Endothelial cell (in vitro differentiated cells): ENCODE data around the gene SMIM9. TPM values are rescaled to one million over a fixed set of nuclear protein-coding genes. Genes with fewer than 3 reads are reported as not detected.

ENCODE experiments used
- DNase-seq: peaks from one replicate; pipeline ENCODE4 v3.0.0; 2021; ENCODE audit warnings: low spot score
- H3K27ac Mint-ChIP-seq: one replicate; pipeline ENCODE4 v1.8.0; 2021; ENCODE audit warnings: mixed read lengths, inconsistent platforms; ENCODE audit not compliant: unreplicated experiment
- H3K27me3 Mint-ChIP-seq: one replicate; pipeline ENCODE4 v1.8.0; 2021; ENCODE audit warnings: mild to moderate bottlenecking, moderate library complexity, mixed read lengths, inconsistent platforms; ENCODE audit not compliant: unreplicated experiment
- H3K36me3 Mint-ChIP-seq: one replicate; pipeline ENCODE4 v1.8.0; 2021; ENCODE audit warnings: mild to moderate bottlenecking, low read depth, mixed read lengths, inconsistent platforms; ENCODE audit not compliant: unreplicated experiment
- H3K4me1 Mint-ChIP-seq: one replicate; pipeline ENCODE4 v1.8.0; 2021; ENCODE audit warnings: mild to moderate bottlenecking, mixed read lengths, inconsistent platforms; ENCODE audit not compliant: unreplicated experiment
- H3K4me3 Mint-ChIP-seq: one replicate; pipeline ENCODE4 v1.8.0; 2021; ENCODE audit warnings: mild to moderate bottlenecking, mixed read lengths, inconsistent platforms; ENCODE audit not compliant: unreplicated experiment
- H3K9me3 Mint-ChIP-seq: one replicate; pipeline ENCODE4 v1.8.0; 2021; ENCODE audit warnings: mixed read lengths, inconsistent platforms; ENCODE audit not compliant: unreplicated experiment
- CTCF ChIP-seq: fragments of 200-600 bp; sonication (generic); IDR thresholded peaks from one replicate; pipeline ENCODE4 v1.5.0; 2021; ENCODE audit warnings: antibody characterized with exemption; ENCODE audit not compliant: unreplicated experiment
- total RNA-seq: library from RNA; stranded (reverse); fragmentation: NEBNext Ultra II Directional; extraction: Animal tissue kit (Norgen Biotek cat#: 25700); gene quantifications from one replicate; pipeline ENCODE4 v1.2.1, GENCODE V29; 2021; ENCODE audit not compliant: unreplicated experiment

SMIM9 gene
- total RNA-seq, 1 donor from 2014 or later: not detected

GRCh38 chrX:154806837-154807501 lies 27.5 kb downstream of the SMIM9 start:
- H3K9me3 Mint-ChIP-seq: no peaks in the 10 kb centered on the region
- peaks cover 4% of the 10 kb centered on the region for H3K27me3 Mint-ChIP-seq

GRCh38 chrX:154805696-154806091 lies 28.8 kb downstream of the SMIM9 start:
- Mint-ChIP-seq H3K4me1 (peaks cover 10% of the 10 kb centered on the region), H3K27ac (no peak overlapping the region), H3K4me3 (peak overlapping the region; percentile 80), H3K27me3 (peaks cover 4% of the 10 kb centered on the region), H3K9me3 (no peaks in the 10 kb centered on the region), H3K36me3 (no peaks in the 10 kb centered on the region)
- no peak for TF ChIP-seq CTCF
- DNase-seq: no peak

More at GRCh38 chrX:154806837-154807501, 27.5 kb downstream of the SMIM9 start:
- no peak overlapping the region for H3K27ac Mint-ChIP-seq
- no peak for DNase-seq
- H3K36me3 Mint-ChIP-seq: no peaks in the 10 kb centered on the region
- peaks cover 5% of the 10 kb centered on the region for H3K4me1 Mint-ChIP-seq
- H3K4me3 Mint-ChIP-seq: no peak overlapping the region
- TF ChIP-seq CTCF: no peak

- peaks cover 16% of the 10 kb centered on the region for H3K4me1 Mint-ChIP-seq
- no peaks in the 10 kb centered on the region for H3K36me3 Mint-ChIP-seq
- peaks cover 4% of the 10 kb centered on the region for H3K27me3 Mint-ChIP-seq
- H3K4me3 Mint-ChIP-seq: peak within 1 kb of the TSS; percentile 80
- peak; percentile 65 for DNase-seq
- no peak within 1 kb of the TSS for H3K27ac Mint-ChIP-seq
- no peak for TF ChIP-seq CTCF
- H3K9me3 Mint-ChIP-seq: no peaks in the 10 kb centered on the region
Observed at GRCh38 chrX:154804957-154805695, 29.3 kb downstream of the SMIM9 start, which contains the start of gene MPP1. Gene MPP1, minus strand, starts transcription at chrX:154805485. Its CDS starts 112 bp downstream, at chrX:154805373.

DNA sequence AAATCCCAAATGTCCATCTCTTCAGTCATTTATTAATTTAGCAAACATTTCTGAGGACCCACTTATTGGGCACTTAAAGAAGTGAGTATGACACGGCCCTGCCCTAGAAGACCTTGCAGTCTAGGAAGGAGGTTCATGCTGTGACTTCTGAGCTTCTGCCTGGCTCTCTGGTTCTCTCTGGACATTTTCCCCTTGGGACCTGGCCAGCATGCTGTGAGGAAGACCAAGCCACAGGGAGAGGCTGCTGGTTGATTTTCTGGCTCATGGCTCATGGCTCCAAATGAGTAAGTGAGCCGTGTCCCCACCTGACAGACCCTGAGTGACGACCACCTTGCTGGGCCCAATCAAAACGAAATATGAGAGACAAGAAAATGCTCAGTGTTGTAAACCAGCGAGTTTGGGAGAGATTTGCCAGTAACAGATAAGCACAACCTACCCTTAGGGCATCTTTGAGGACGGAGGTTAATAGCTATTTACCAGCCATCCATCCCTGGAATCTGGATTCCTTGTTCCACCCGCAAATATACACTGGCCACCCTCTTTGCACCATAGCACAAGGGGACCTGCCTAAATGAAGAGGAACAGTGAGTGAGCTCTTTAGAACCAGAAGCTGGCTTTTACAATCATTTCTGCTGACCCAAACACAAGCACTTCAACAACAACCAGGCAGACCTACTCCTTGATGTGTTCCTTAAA lies 30.1 kb downstream of the SMIM9 start:
- no peak for TF ChIP-seq CTCF
- peaks cover 4% of the 10 kb centered on the region for H3K27me3 Mint-ChIP-seq
- H3K9me3 Mint-ChIP-seq: no peaks in the 10 kb centered on the region

More for the DNA sequence above, 30.1 kb downstream of the SMIM9 start:
- H3K4me3 Mint-ChIP-seq: peak overlapping the region; percentile 68
- DNase-seq: no peak
- H3K36me3 Mint-ChIP-seq: no peaks in the 10 kb centered on the region
- no peak overlapping the region for H3K27ac Mint-ChIP-seq
- peaks cover 23% of the 10 kb centered on the region for H3K4me1 Mint-ChIP-seq
